HG03469 (cell line): ENCODE measurements around the gene ZBED4.

Source experiments
- ATAC-seq: cut with Tn5 transposase; IDR thresholded peaks from one replicate; pipeline ENCODE4 v1.9.1; 2021; ENCODE audit warnings: mild to moderate bottlenecking, moderate library complexity, moderate number of reproducible peaks; ENCODE audit not compliant: unreplicated experiment

The ZBED4 gene

DNA sequence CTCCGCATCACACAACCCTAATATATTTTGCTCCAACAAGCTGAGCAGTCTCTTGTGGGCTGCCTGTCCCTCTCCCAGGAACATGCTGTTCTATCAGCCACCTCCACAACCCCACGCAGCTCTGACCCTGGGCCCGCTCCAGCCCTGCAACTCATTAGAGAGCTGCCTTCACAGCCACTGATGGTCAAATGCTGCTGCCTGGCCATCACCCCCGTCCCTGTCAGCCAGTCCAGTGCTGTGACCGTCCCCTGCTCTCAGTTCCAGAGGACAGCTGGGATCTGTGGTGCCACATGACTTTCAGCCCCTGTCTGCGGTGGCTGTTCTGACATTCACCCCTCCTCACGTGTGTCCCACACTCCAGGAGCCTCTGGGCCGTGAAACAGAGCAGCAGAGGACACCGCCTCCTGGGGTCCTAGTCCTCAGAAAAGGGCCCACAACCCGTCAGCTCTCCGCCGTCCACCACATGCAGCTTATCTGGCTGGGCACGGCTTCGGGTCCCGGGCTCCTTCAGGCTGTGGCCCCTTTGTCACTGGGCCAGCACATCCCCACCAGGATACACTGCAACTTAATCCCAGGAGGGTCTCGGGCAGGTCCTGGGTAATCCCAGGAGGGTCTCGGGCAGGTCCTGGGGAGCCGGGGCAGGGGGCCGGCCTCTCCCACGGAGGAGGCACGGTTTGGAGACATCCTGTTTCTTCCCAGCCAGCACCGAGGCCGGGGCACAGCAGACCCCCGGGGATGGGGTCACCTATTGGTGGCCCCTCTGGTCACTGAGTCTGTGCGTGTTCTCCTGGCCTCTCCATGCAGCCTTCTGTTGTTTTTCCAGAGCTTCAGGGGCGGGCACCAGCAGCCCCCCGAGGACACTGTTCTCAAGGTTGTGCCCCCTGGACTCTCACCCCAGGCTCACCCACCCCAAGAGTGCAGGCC is 79.9 kb downstream of the ZBED4 start:
- no peak for ATAC-seq

- no peak for ATAC-seq
These were observed 80.7 kb downstream of the ZBED4 start for GRCh38 chr22:49934160-49934890.

- no peak for ATAC-seq
These were observed 81.4 kb downstream of the ZBED4 start for GRCh38 chr22:49934891-49935557.

DNA sequence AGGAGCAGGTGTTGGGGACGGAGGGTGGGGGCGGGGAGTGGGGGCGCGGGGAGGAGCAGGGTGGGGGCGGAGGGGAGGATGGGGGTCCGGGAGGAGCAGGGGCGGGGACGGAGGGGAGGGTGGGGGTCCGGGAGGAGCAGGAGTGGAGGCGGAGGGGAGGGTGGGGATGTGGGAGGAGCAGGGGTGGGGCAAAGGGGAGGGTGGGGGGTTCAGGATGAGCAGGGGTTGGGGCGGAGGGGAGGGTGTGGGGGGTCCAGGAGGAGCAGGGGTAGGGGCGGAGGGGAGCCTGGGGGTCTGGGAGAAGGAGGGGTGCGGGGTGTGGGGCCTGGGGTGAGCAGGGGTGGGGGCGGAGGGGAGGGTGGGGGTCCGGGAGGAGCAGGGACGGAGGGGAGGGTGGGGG is 81.9 kb downstream of the ZBED4 start:
- no peak for ATAC-seq

DNA sequence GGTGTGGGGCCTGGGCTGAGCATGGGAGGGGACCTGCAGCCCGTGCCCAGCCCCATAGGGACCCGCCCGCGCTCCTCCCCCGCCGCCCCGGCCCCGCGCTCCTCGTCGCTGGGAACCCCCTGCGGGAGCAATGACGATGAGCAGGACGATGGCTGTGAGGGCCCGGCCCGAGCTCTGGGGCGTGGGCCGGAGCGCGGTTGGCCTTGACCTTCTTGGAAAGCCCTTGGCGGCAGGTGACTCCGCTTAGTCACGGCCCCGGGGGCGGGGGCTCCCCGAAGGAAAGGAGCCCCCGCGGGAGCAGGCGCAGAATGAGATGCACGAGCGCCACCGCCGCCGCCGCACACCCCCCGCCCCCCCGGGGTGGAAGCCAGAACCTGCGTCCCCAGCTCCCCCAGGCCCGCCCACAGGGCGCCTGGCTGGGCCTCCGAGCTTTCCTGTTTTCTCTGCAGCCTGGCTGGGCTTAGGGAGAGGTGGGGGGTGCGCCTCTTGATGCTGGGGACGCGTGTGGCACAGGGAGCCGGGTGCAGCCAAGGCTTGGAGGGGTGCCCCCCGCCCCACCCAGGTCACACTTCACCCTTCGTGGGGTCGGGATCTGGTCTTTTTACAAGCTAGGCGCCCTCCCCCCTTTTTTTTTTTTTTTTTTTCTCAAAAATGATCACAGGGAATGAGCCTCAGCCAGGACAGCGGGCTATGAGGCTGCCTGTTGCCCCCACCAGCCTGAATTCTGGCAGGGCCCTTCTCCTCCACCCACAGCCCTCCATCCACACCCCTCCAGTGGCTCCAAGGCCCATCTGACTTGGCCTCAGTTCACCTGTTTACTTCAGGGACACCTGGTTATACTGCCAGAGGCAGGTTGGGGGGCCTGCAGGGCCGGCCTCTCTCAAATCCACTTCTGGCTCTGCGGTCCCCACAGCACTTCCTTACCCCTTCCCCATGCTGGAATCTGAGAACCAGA is 82.7 kb downstream of the ZBED4 start:
- ATAC-seq = peak; percentile 47

GRCh38 chr22:49936973-49937757 is 83.5 kb downstream of the ZBED4 start:
- ATAC-seq = no peak

DNA sequence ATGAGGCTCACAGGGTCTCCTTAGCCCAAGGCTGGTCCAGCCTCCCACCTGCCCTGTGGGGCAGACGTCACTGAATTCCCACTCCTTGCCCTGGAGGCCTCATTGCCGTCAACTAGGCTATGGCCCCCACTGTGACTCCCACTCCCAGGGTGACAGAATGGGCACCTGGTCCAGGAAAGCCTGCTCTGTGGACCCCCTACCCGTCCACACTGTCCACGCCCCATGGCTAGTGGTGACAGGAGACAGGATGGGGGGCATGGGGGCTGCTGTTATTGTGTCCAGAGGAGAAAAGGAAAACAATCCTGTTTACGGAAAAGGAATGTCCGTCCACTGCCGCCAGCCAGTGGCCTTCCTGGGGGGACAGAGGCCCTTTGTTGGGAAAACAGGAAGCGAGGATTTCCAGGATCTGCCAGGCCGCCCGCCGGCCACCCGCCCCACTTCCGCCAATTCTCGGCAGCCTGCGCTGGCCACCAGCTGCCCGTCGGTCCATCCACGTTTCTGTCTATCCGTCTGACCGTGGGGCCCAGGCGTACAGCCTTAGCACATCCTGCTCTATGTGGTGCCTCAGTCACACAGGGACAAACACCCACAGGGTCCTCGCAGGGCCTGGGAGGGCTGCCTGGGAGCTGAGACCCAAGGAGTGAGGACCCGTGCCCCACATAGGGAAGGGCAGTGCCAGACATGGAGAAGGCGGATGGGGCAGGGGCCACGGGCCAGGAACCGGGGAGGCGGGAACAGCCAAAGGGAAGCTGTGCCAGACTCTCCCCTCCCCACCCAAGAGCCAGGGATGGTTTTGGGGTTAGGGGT is 84.3 kb downstream of the ZBED4 start:
- ATAC-seq = no peak

GRCh38 chr22:49938565-49939136 is 85.0 kb downstream of the ZBED4 start:
- no peak for ATAC-seq
